NCI-H146 treated with DMSO at 0.1 percent for 48 hours (cell line): ENCODE measurements around the gene TOM1L2.

Source experiments
- DNase-seq: peaks from one replicate; lab custom pipeline; 2025; ENCODE audit not compliant: unreplicated experiment; lab: John Stamatoyannopoulos, UW

TOM1L2 gene

GRCh38 chr17:17972126-17972951 lies at the start of gene TOM1L2, which contains the start of gene DRC3:
TOM1L2 (minus strand) TSS chr17:17972400; CDS start chr17:17972313, 87 bp downstream.
DRC3 (plus strand) TSS chr17:17972862; CDS start chr17:17977599, 4,737 bp downstream.
- DNase-seq = peak; percentile 100

GRCh38 chr17:18021372-18021771 lies 49.2 kb upstream of the TOM1L2 start:
- DNase-seq = no peak

GRCh38 chr17:18020971-18021370 lies 48.8 kb upstream of the TOM1L2 start:
- no peak for DNase-seq

GRCh38 chr17:18019838-18020154 lies 47.6 kb upstream of the TOM1L2 start:
- DNase-seq = no peak

GRCh38 chr17:18018411-18018921 lies 46.3 kb upstream of the TOM1L2 start:
- DNase-seq = no peak

GRCh38 chr17:18017958-18018357 lies 45.8 kb upstream of the TOM1L2 start:
- DNase-seq = no peak

- no peak for DNase-seq
Observed at GRCh38 chr17:18016426-18016825, 44.2 kb upstream of the TOM1L2 start.

- DNase-seq = no peak
Observed at GRCh38 chr17:18015593-18015992, 43.4 kb upstream of the TOM1L2 start.

- DNase-seq = no peak
Observed at GRCh38 chr17:18014006-18014405, 41.8 kb upstream of the TOM1L2 start.

- no peak for DNase-seq
Observed at GRCh38 chr17:18011286-18011685, 39.1 kb upstream of the TOM1L2 start.

- DNase-seq = no peak
Observed at GRCh38 chr17:18009609-18010420, 37.6 kb upstream of the TOM1L2 start.

GRCh38 chr17:18008496-18009268 lies 36.5 kb upstream of the TOM1L2 start:
- DNase-seq = no peak

- DNase-seq = no peak
Observed at GRCh38 chr17:18006495-18007239, 34.5 kb upstream of the TOM1L2 start.

- DNase-seq = no peak
Observed at GRCh38 chr17:18005496-18005895, 33.3 kb upstream of the TOM1L2 start.

GRCh38 chr17:18004884-18005305 lies 32.7 kb upstream of the TOM1L2 start:
- DNase-seq = no peak

- no peak for DNase-seq
Observed at GRCh38 chr17:18004345-18004744, 32.1 kb upstream of the TOM1L2 start.

- DNase-seq = no peak
Observed at GRCh38 chr17:18002171-18002570, 30.0 kb upstream of the TOM1L2 start.

- DNase-seq = no peak
Observed at GRCh38 chr17:18000030-18000408, 27.8 kb upstream of the TOM1L2 start.

GRCh38 chr17:17999364-18000029 lies 27.3 kb upstream of the TOM1L2 start:
- DNase-seq = no peak

GRCh38 chr17:17998934-17999333 lies 26.7 kb upstream of the TOM1L2 start:
- no peak for DNase-seq
